SK-N-SH (cell line): Measurements from ENCODE around the gene WWOX.

Experiments
- CTCF ChIP-seq: fragments of 200-600 bp; sonication (generic); IDR thresholded peaks from 2 replicates; pipeline ENCODE4 v1.6.1; 2017; ENCODE audit warnings: antibody characterized with exemption, mild to moderate bottlenecking, moderate library complexity
- FOXJ3 ChIP-seq: sonication (generic); formaldehyde crosslinking; IDR thresholded peaks from 2 replicates; pipeline ENCODE4 v1.5.1; 2020; ENCODE audit warnings: mild to moderate bottlenecking, missing genetic modification reagents
- GABPA ChIP-seq: IDR thresholded peaks from 2 replicates; pipeline ENCODE4 v1.4.0; 2012; ENCODE audit warnings: low read depth, mild to moderate bottlenecking
- REST ChIP-seq: IDR thresholded peaks from 2 replicates; pipeline ENCODE4 v1.6.1; 2012; ENCODE audit warnings: mild to moderate bottlenecking, low read depth, low read length, moderate library complexity
- RXRA ChIP-seq: IDR thresholded peaks from 2 replicates; pipeline ENCODE4 v1.4.0; 2012; ENCODE audit warnings: low read depth, mild to moderate bottlenecking, borderline replicate concordance
- TAF1 ChIP-seq: IDR thresholded peaks from 2 replicates; pipeline ENCODE4 v1.6.1; 2012; ENCODE audit warnings: low read depth, mild to moderate bottlenecking, low read length, moderate library complexity, borderline replicate concordance
- USF2 ChIP-seq: fragments of 150-350 bp; IDR thresholded peaks from 2 replicates; pipeline ENCODE4 v1.6.1; 2017; ENCODE audit warnings: antibody characterized with exemption, low read length, low read depth, borderline replicate concordance
- YY1 ChIP-seq: IDR thresholded peaks from 2 replicates; pipeline ENCODE4 v1.4.0; 2012; ENCODE audit warnings: low read depth, mild to moderate bottlenecking

GRCh38 chr16:78244131-78244895, 144.9 kb downstream of the WWOX start:
- TF ChIP-seq CTCF (no peak), YY1 (no peak), USF2 (no peak), REST (no peak), FOXJ3 (CRISPR knock-in tag) (no peak), RXRA (no peak), GABPA (no peak), TAF1 (no peak)
